Stomach (tissue), 4 donors: ENCODE data around the gene ATF3.

Experiments
- CTCF ChIP-seq, 7 experiments: fragments of 450-650 bp in 4 of 7; fragments of 200-600 bp in 3 of 7; sonication (generic) in 3 of 7; IDR thresholded peaks; one replicate each; pipeline ENCODE4 v1.5.1; 2016 to 2019; ENCODE audit warnings: antibody characterized with exemption in 7 of 7, control low read depth in 2 of 7, mild to moderate bottlenecking in 1 of 7
- POLR2A ChIP-seq, 4 donors: fragments of 450-650 bp; IDR thresholded peaks; one replicate each; pipeline ENCODE4 v1.6.1; 2016; ENCODE audit warnings: antibody characterized with exemption in 4 of 4, control low read depth in 2 of 4, mild to moderate bottlenecking in 1 of 4, moderate library complexity in 1 of 4
- POLR2AphosphoS5 ChIP-seq, 3 donors: sonication (generic); formaldehyde crosslinking; IDR thresholded peaks; one replicate each; pipeline ENCODE4 v1.6.1; 2016; ENCODE audit warnings: antibody characterized with exemption in 3 of 3

GRCh38 chr1:212574732-212575131, 33.8 kb upstream of the ATF3 start:
- TF ChIP-seq CTCF (IDR thresholded peaks at IDR 0.05) (no peak), POLR2A (IDR thresholded peaks at IDR 0.05) (no peak), POLR2AphosphoS5 (IDR thresholded peaks at IDR 0.05) (no peak)
